ENCODE data around the gene HSPA13.

HSPA13 gene

GRCh38 chr21:14382835-14383595 lies at the start of gene HSPA13:
HSPA13 (minus strand) TSS chr21:14383146; CDS start chr21:14383119, 27 bp downstream.
- Mint-ChIP-seq H3K4me3 (peak within 1 kb of the TSS; percentile 99 to 100), H3K36me3 (peaks cover 3 to 9% of the 10 kb centered on the region in 2 donors), H3K27ac (peak within 1 kb of the TSS; percentile 100), H3K27me3 (no peaks in the 10 kb centered on the region), H3K9me3 (no peaks in the 10 kb centered on the region), H3K4me1 (peaks cover 9 to 21% of the 10 kb centered on the region in 2 donors)
- DNase-seq (peak; percentile 100), ATAC-seq (replicated peaks) (peak; percentile 96 to 97)

DNA sequence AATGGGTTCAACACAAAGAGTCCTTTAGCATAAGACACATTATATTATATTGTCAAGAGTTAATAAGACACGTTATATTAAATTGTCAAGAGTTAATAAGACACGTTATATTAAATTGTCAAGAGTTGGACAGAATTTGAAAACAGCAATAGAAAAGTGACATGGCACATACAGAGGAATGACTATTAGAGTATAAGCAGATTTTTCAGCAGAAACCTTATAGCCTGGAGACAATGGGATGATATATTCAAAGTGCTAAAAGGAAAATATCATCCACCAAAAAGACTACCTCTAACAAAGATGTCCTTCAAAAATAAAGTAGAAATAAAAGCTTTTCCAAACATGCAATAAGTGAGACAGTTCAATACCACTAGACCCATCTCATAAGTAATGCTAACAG lies 36.0 kb upstream of the HSPA13 start:
- ATAC-seq (replicated peaks) (no peak), DNase-seq (no peak)
- Mint-ChIP-seq H3K9me3 (peaks cover 22 to 31% of the 10 kb centered on the region in 2 donors), H3K4me3 (no peak overlapping the region), H3K27me3 (peaks cover 0 to 15% of the 10 kb centered on the region in 2 donors), H3K4me1 (peaks cover 3 to 12% of the 10 kb centered on the region in 2 donors), H3K36me3 (peaks cover 6 to 10% of the 10 kb centered on the region in 2 donors), H3K27ac (no peak overlapping the region)

DNA sequence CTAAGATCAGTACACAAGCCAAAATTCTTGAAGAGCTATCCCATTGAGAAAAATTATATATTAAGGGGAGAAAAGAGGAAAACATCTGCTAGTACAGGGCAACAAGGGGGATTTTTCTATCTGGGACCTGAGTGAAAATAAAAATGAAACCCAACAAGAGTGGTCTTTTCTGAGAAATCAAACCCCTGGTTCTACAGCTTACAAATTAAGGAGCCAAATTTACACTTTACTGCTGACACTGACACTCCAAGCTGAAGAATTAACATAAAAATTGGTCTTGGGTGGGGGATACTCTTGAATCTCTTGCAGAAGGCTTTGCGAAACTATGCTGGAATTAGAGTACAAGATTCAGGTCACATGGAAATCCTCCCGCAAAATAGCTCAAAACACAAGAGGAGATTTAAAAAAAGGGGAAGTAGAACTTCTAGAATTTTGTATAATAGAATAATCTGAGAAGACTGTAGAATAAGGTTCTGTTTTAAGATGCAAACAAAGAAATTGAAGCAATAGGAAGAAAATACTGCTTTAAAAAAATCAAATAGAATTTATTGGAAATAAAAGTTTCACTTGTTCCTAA lies 32.1 kb upstream of the HSPA13 start:
- H3K27ac Mint-ChIP-seq: no peak overlapping the region
- DNase-seq (no peak), ATAC-seq (replicated peaks) (no peak)
- peaks cover 0 to 4% of the 10 kb centered on the region in 2 donors for H3K27me3 Mint-ChIP-seq
- no peak overlapping the region for H3K4me3 Mint-ChIP-seq
- H3K4me1 Mint-ChIP-seq: peaks cover 3 to 12% of the 10 kb centered on the region in 2 donors
- H3K36me3 Mint-ChIP-seq: peaks cover 6 to 10% of the 10 kb centered on the region in 2 donors
- peaks cover 15 to 16% of the 10 kb centered on the region in 2 donors for H3K9me3 Mint-ChIP-seq

GRCh38 chr21:14405962-14406361 lies 23.0 kb upstream of the HSPA13 start:
- H3K27ac Mint-ChIP-seq: no peak overlapping the region
- H3K9me3 Mint-ChIP-seq: no peaks in the 10 kb centered on the region
- no peaks in the 10 kb centered on the region for H3K36me3 Mint-ChIP-seq
- ATAC-seq (replicated peaks) (no peak), DNase-seq (no peak)
- no peaks in the 10 kb centered on the region for H3K27me3 Mint-ChIP-seq
- H3K4me3 Mint-ChIP-seq: no peak overlapping the region
- peaks cover 8 to 20% of the 10 kb centered on the region in 2 donors for H3K4me1 Mint-ChIP-seq

- ATAC-seq (replicated peaks) (no peak), DNase-seq (no peak)
- H3K36me3 Mint-ChIP-seq: no peaks in the 10 kb centered on the region
- peak overlapping the region; percentile 42 for H3K27ac Mint-ChIP-seq
- H3K4me3 Mint-ChIP-seq: no peak overlapping the region
- no peaks in the 10 kb centered on the region for H3K9me3 Mint-ChIP-seq
- peaks cover 8 to 20% of the 10 kb centered on the region in 2 donors for H3K4me1 Mint-ChIP-seq
- H3K27me3 Mint-ChIP-seq: no peaks in the 10 kb centered on the region
These were observed 22.3 kb upstream of the HSPA13 start for GRCh38 chr21:14405225-14405624.

DNA sequence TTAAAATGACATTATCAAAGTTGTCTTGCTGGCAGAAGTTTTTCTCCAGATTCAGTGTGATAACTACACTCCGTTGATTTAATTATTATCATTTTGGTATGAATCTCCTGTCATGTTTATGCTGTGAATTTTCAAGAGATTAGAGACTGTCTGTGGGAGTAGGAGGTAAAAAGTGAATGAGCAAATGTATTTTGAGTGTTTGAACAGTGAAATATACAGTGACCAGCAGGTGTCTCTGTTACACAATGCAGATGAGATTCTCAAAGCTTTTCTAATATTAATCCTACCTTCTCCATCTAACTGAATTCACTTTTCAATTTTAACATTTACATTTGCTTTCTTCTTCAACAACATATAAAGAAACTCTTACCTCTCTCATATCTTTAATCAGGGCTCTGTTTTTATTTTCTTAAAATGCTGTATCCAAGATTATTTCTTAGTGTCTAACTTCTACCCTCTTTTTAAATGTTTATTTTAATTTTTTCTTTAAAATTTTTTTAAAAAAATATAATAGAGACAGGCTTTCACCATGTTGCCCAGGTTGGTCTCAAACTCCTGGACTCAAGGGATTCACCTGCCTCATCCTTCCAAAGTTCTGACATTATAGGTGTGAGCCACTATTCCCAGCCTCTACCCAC lies 20.9 kb upstream of the HSPA13 start:
- peak; percentile 63 to 69 for ATAC-seq (replicated peaks)
- peaks cover 0 to 3% of the 10 kb centered on the region in 2 donors for H3K9me3 Mint-ChIP-seq

GRCh38 chr21:14401217-14401616 lies 18.3 kb upstream of the HSPA13 start:
- Mint-ChIP-seq H3K9me3 (peaks cover 0 to 3% of the 10 kb centered on the region in 2 donors), H3K4me1 (peaks cover 8 to 15% of the 10 kb centered on the region in 2 donors), H3K4me3 (no peak overlapping the region), H3K27ac (no peak overlapping the region), H3K36me3 (no peaks in the 10 kb centered on the region), H3K27me3 (no peaks in the 10 kb centered on the region)
- ATAC-seq (replicated peaks) (no peak), DNase-seq (no peak)

More for the DNA sequence above, 20.9 kb upstream of the HSPA13 start:
- Mint-ChIP-seq H3K27me3 (no peaks in the 10 kb centered on the region), H3K4me1 (peaks cover 8 to 20% of the 10 kb centered on the region in 2 donors), H3K4me3 (no peak overlapping the region), H3K36me3 (no peaks in the 10 kb centered on the region), H3K27ac (no peak overlapping the region)
- no peak for DNase-seq

- no peaks in the 10 kb centered on the region for H3K36me3 Mint-ChIP-seq
- peaks cover 0 to 5% of the 10 kb centered on the region in 2 donors for H3K4me1 Mint-ChIP-seq
- no peak overlapping the region for H3K27ac Mint-ChIP-seq
- H3K4me3 Mint-ChIP-seq: no peak overlapping the region
- peaks cover 3 to 10% of the 10 kb centered on the region in 2 donors for H3K27me3 Mint-ChIP-seq
- ATAC-seq (replicated peaks) (no peak), DNase-seq (no peak)
- no peaks in the 10 kb centered on the region for H3K9me3 Mint-ChIP-seq
These were observed 5.3 kb upstream of the HSPA13 start for GRCh38 chr21:14388282-14388681.

- ATAC-seq (replicated peaks) (no peak), DNase-seq (no peak)
- Mint-ChIP-seq H3K9me3 (no peaks in the 10 kb centered on the region), H3K36me3 (peaks cover 3 to 6% of the 10 kb centered on the region in 2 donors), H3K4me1 (peaks cover 7 to 19% of the 10 kb centered on the region in 2 donors), H3K4me3 (no peak overlapping the region), H3K27ac (no peak overlapping the region), H3K27me3 (no peaks in the 10 kb centered on the region)
These were observed 1.5 kb upstream of the HSPA13 start for GRCh38 chr21:14384453-14384852.

DNA sequence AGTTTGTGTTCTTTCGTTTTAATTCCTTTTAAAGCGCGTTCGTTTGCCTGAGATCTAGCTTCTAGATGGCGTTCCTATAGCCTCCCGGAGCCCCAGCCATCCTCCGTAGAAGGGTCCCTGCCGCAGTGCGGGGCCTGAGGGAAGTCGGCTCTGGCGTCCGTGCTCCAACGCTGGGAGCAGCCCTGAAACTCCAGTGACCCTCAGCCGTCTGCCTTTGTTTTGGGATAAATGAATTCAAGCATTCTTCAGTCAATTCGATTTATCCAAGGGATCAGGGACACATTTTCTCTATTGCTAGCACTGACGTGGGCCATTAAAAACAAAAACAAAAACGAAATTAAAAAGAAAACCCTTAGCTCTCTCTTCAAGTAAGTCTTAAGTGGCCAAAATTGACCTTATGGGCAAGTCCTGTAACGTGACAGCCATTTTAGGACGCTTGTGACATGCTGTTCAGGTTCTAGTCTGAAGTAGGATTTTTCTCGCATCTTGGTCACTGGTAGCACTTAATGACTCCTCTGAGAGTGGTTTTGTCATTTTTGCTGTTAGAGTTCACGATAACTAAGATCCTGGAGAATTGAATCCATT lies 742 bp upstream of the HSPA13 start:
- Mint-ChIP-seq H3K27me3 (no peaks in the 10 kb centered on the region), H3K27ac (peak overlapping the region; percentile 100), H3K4me3 (peak overlapping the region; percentile 99 to 100), H3K9me3 (no peaks in the 10 kb centered on the region), H3K36me3 (peaks cover 3 to 9% of the 10 kb centered on the region in 2 donors), H3K4me1 (peaks cover 9 to 21% of the 10 kb centered on the region in 2 donors)
- ATAC-seq (replicated peaks): peak; percentile 30 to 31
- no peak for DNase-seq

GRCh38 chr21:14382486-14382834 lies 486 bp downstream of the HSPA13 start:
- DNase-seq: no peak
- Mint-ChIP-seq H3K36me3 (peaks cover 6 to 13% of the 10 kb centered on the region in 2 donors), H3K4me3 (peak overlapping the region; percentile 99 to 100), H3K27ac (peak overlapping the region; percentile 100), H3K9me3 (no peaks in the 10 kb centered on the region), H3K4me1 (peaks cover 9 to 21% of the 10 kb centered on the region in 2 donors), H3K27me3 (no peaks in the 10 kb centered on the region)
- ATAC-seq (replicated peaks): no peak

DNA sequence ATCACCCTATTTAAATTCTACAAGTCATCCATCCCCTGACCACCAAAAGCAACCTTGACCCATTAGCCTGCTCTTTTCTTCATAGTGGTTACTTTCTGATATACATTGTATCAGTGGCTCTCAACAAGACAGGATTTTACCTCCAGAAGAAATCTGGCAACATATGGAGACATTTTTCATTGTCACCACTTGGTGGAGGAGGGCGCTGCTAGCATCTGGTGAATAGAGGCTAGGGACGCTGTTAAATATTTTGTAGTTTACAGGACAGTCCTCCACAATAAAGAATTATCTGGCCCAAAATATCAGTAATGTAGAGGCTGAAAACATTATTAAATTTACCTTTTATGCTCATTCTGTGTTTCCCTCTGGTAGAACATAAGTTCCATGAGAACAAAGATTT lies 6.1 kb downstream of the HSPA13 start:
- DNase-seq: no peak
- Mint-ChIP-seq H3K36me3 (peaks cover 25 to 34% of the 10 kb centered on the region in 2 donors), H3K4me1 (peaks cover 5 to 9% of the 10 kb centered on the region in 2 donors), H3K4me3 (no peak overlapping the region), H3K27me3 (no peaks in the 10 kb centered on the region), H3K9me3 (no peaks in the 10 kb centered on the region), H3K27ac (no peak overlapping the region)
- ATAC-seq (replicated peaks): no peak

DNA sequence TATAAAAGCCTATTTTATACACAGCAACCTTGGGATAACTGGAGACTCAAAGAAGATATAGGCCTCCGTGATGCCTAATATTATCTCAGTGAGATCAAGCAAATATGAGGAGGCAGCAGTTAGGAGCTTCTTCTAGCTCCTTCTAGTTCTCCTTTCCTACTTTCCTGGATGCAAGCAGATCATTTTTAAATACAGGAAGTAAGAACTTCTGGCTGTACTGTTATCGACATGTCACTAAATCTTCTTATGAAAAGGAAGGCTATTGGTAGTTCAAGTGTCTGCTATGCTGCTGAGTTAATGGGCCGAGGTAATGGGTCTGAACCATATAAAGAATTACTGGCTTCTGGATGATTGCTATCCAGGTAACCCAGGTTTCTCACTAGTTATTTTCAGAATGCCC lies 15.9 kb downstream of the HSPA13 start:
- Mint-ChIP-seq H3K4me1 (no peaks in the 10 kb centered on the region), H3K36me3 (peaks cover 0 to 4% of the 10 kb centered on the region in 2 donors), H3K4me3 (no peak overlapping the region), H3K27ac (no peak overlapping the region), H3K27me3 (peaks cover 4 to 6% of the 10 kb centered on the region in 2 donors), H3K9me3 (no peaks in the 10 kb centered on the region)
- no peak for DNase-seq
- ATAC-seq (replicated peaks): no peak

- Mint-ChIP-seq H3K4me1 (no peaks in the 10 kb centered on the region), H3K27me3 (peaks cover 11 to 18% of the 10 kb centered on the region in 2 donors), H3K27ac (no peak overlapping the region), H3K9me3 (no peaks in the 10 kb centered on the region), H3K4me3 (no peak overlapping the region), H3K36me3 (no peaks in the 10 kb centered on the region)
- no peak for ATAC-seq (replicated peaks)
- DNase-seq: no peak
These were observed 21.0 kb downstream of the HSPA13 start for GRCh38 chr21:14361958-14362357.

All from stimulated activated naive B cell treated with anti-CD40 and anti-IgM and Interleukin-4, amounts not matched to agents 10 μg/mL and 1 μg/mL and 100 μg/mL, for 72 hours (primary cell).